GM18870 (cell line): Measurements from ENCODE around the gene OR2Y1.
"Not testable (repeated sequence)": the region's sequence is repeated elsewhere in the genome, so short reads cannot be mapped to it uniquely, and the experiment has no call there.

Experiments used
- ATAC-seq: cut with Tn5 transposase; IDR thresholded peaks from one replicate; pipeline ENCODE4 v1.9.1; 2021; ENCODE audit warnings: moderate library complexity; ENCODE audit not compliant: unreplicated experiment

Gene OR2Y1

DNA sequence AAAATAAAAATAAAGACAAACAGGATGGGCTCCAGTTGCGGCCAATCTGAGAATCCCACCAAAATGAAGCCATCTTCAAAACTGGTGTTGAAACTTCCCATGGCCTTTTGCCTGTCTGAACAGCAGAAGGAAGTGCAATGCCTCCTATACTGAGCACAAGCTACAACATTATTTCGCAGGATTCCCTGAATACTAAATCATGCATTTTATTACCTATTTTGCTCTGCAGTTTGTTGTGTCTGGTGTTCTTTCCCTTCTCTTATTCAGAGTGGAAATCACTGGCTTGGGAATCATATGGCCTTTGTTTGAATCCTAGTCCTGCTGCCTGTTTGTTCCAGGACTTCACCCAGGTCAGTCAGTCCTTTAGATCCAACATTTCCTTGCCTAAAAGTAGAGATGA, at the start of gene OR2Y1:
OR2Y1 (minus strand) TSS at position 101 of the 400 bp plus-strand sequence; CDS start at position 101, 0 bp downstream.
- ATAC-seq = no peak

DNA sequence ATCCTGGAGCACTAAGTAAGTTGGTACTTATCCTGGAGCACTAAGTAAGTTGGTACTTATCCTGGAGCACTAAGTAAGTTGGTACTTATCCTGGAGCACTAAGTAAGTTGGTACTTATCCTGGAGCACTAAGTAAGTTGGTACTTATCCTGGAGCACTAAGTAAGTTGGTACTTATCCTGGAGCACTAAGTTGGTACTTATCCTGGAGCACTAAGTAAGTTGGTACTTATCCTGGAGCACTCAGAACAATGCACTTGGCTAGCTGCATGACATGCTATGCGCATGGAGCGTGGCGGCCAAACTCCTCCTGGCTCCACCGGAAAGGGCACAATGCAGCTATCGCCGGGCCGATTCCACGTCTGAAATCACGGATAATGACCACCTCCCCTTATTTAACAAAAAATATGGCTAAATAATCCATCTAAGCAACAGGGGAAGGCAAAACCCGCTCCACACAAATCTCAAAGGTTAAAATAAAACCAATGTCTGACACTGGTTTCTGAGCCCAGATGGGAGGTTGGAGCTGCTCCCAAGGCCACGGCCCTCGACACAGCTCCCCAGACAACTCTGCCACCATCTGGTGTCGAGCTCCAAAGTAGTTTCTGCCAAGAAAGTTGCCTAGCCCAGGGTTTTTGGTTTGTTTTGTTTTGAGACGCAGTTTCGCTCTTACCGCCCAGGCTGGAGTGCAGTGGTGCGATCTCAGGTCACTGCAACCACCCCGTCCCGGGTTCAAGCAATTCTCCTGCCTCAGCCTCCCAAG, 49.0 kb upstream of the OR2Y1 start:
- ATAC-seq = not testable (repeated sequence)

GRCh38 chr5:180787711-180788431, 48.0 kb upstream of the OR2Y1 start:
- ATAC-seq = no peak

DNA sequence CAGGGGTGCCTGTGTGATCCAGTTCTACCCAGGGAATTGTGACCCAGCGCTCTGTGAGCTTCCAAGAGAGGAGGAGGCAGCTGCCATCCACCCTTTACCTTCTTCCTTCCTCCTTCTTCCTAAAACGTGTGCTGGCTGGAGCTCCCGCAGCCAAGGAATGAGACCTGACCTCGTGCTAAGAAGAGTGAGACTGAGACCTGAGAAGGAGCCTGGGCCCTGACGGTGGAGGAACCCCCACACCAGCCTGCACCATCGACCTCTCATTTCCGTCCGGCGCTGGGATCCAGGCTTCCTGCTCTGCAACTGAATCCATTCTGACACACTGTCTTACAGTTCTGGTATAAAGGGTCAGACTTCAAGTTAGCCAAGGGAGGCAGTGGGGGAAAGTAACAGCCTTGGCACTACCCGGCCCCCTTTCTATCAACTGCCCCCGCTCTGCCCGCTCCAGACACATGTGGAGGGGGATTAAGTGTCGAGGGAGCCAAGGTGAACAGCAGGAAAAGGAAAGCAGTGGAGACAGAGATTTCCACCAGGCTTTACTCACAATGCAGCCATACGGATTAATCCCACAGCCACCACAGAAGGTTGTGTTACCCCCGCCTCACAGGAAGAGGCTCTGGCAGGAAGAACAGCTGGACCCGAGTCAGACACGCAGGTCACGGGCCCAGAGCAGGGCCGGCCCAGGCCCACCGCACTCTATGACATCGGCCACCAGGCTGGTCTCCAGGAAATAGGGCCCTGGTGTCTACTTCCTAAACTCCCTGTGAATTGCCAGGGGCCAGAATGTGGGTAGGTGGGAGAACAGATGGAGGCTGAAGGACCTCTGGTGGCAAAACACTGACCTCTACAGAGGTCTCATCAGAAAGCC, 46.9 kb upstream of the OR2Y1 start:
- ATAC-seq = no peak

DNA sequence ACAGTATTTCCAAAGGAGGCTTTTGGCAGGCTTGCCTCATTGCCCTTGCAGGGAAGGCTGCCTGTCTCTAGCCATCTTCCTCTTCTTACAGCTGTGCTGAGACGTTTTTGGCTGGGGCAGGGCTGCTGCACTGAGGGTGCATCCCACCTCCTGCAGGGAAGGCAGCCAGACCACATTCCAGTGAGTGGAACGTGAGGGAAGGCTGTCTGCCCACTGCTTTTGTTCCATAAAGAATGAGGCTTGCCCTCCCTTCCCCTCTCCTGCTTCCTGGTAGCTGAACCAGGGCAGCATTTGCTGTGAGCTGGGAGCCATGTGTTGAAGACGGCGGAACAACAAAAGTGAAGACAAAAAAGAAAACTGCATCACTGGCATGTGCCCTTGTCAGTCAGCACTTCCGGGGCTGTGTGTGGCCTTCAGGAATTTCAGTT, 46.0 kb upstream of the OR2Y1 start:
- no peak for ATAC-seq

DNA sequence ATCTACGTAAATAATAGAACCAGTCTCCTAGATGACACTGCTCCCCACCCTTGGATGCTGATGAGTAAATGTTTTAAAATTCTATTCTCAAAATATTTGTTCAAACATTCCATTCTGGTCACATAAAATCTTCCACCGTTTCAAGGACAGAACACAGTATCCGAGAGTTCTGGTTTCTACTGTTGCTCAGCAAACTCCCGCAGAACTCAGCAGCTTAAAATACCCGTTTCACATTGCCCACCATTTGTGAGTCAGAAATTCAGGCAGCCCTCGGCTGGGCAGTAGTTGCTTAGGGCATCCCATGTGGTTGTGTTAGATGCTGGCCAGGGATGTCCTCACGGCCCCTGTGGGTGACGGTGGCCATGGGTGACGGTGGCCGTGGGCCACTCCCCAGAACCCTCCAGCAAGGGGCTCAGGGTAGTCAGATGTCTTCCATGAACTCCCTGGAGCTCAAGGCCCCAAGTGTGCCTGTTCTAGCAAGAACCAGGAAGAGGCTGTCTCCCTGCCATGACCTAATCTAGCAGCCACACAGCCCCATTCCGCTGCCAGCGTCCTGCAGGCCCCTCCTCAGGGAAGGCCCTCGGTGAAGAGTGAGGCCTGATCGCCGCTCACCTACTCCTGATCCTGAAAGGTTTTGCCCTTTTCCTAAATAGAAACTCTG, 45.4 kb upstream of the OR2Y1 start:
- no peak for ATAC-seq

GRCh38 chr5:180784497-180785097, 44.7 kb upstream of the OR2Y1 start:
- no peak for ATAC-seq

GRCh38 chr5:180783340-180784052, 43.6 kb upstream of the OR2Y1 start:
- ATAC-seq = no peak

GRCh38 chr5:180782748-180783147, 42.9 kb upstream of the OR2Y1 start:
- no peak for ATAC-seq

- ATAC-seq = not testable (repeated sequence)
Measured at GRCh38 chr5:180781900-180782326, 42.1 kb upstream of the OR2Y1 start.

DNA sequence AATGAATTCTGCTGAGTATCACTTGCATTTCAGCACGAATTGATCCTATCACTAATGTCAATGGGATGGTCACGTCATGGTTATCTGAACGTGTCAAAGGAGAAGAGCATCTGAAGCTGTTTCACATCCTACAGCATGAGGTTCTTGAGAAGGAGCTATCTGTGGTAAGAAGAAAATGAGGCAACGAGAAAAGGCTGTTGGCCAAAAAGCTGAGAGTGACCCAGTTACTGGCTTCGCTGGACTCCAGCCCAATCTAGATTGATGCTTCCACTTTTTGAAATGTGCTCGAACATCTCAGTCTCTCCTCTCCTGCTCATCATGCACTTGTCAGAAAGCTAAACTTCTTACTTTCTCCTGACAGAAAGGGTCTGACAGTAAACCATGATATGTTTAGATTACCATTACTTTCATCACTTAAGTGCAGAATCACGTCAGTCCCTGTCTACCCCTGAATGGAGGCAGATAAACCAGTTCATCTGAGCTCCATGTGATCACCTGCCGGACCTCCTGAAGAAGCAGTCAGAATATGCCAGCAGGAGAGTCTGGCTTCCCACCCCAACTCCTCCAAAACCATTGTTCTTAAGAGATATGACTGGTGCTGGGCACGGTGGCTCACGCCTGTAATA, 40.2 kb upstream of the OR2Y1 start:
- ATAC-seq = no peak

GRCh38 chr5:180777475-180777874, 37.6 kb upstream of the OR2Y1 start:
- no peak for ATAC-seq

DNA sequence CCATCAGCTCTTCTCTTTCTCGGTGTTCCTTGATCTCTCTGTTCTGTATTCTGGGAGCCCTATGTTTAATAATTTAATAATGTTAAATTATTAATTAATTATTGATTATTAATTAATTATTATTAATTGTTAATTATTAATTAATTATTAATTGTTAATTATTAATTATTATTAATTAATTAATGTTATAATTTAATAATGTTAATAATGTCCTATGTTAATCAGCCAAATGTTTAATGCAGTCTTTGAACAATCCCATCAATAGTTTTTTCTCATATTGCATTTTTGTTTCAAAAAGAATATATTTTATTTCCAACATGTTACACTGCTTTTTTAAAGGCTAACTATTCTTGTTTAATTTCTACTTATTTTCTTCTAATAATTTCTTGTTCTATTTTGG, 36.5 kb upstream of the OR2Y1 start:
- no peak for ATAC-seq

DNA sequence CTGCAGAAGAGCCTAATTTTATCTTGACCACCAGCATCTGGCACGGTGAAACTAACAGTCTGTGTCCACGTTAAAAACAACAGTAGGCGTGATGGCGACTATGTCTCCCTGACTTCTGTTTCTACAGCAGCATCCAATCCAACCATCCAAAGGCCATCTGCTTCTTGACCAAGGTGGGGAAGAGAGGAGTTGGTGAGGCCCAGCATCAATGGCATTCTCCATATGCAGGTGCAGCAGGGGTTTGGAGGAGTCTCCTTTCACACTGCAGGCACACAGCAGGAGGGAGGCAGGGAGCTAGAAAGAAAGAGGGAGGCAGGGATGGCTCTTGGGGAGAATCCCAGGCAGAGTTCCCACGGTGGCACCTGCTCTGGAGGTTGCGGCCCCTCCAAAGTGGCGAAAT, 35.8 kb upstream of the OR2Y1 start:
- ATAC-seq = no peak

DNA sequence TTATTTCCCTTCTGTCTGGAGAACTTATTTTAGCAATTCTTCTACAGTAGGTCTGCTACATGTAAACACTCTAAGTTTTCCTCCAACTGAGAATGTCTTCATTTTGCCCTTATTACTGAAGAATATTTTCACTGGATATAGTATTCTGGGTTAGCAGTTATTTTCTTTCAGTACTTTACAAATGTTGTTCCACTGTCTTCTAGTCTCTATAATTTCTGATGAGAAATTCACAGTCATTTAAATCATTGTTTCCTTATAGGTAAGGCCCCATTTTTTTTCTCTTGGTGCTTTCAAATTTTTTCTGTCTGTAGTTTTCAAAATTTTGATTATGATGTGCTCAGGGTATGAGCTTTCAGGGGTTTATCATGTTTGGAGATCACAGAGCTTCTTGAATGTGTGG, 32.0 kb upstream of the OR2Y1 start:
- ATAC-seq = no peak

DNA sequence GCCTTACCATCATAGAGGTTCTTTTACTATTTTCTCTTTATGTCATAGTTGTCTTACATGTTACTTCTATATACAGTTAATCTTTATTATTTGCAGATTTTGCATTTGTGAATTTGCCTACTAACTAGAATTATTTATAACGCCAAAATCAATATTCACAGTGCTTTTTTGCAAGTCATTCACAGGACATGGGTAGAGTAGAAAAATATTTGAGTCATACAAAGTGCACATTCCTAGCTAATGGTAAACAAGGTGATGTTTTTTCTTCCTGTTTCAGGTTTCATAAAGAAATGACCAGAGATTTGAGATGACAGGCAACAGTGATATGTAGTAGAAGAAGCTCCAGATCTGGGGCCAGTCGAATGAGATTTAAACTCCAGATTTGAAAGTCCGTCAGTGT, 30.0 kb upstream of the OR2Y1 start:
- ATAC-seq = no peak

DNA sequence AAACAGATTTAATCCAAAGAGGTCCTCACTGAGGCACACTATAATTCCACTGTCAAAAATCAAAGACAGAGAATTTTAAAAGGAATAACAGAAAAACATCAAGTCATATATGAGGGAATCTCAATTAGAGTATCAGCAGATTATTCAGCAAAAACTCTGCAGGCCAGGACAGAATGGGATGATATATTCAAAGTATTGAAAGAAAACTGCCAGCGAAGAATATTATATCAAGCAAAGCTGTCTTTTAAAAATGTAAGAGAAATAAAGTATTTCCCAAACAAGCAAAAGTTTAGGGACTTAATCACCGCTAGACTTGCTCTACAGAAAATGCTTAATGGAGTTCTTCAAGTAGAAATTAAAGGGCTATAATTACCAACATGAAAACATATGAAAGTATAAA, 15.7 kb upstream of the OR2Y1 start:
- ATAC-seq = no peak

DNA sequence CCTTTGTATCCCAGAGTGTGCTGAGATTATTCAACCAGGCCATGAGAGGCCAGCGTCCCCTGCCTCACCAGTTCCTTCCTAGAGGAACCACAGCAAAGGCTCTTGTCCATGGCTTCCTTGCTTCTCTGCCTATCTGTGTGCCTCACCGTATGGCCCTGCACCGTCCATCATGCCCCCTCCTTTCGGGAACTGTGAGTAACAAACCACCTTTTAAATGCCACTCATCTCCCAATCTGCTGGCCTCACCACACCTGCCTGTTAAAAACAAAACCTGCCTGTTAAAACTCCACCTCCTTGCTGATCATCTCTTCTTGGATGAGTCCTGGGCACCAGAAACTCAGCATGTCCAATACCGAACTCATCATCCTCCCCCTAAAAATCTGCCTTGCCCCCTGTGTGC, 4.4 kb upstream of the OR2Y1 start:
- ATAC-seq = no peak

GRCh38 chr5:180742727-180743126, 2.9 kb upstream of the OR2Y1 start:
- ATAC-seq = no peak
